Loucy (cell line): ENCODE results near the gene DHDDS.

Experiments
- H2AFZ ChIP-seq: fragments of 200-600 bp; sonication (generic); 2 replicates; pipeline ENCODE4 v1.6.0; 2016; ENCODE audit warnings: antibody characterized with exemption, mild to moderate bottlenecking, low read length, moderate library complexity
- H3F3A ChIP-seq: fragments of 200-600 bp; 2 replicates; pipeline ENCODE4 v1.6.0; 2016; ENCODE audit warnings: antibody characterized with exemption, low read depth, mild to moderate bottlenecking
- H3K27me3 ChIP-seq: fragments of 200-600 bp; sonication (generic); 2 replicates; pipeline ENCODE4 v1.6.1; 2014; ENCODE audit warnings: low read length, mild to moderate bottlenecking; ENCODE audit not compliant: insufficient read depth, poor library complexity, severe bottlenecking
- H3K36me3 ChIP-seq: fragments of 200-600 bp; sonication (generic); 2 replicates; pipeline ENCODE4 v1.6.1; 2016; ENCODE audit warnings: low read length; ENCODE audit not compliant: insufficient read depth
- H3K4me1 ChIP-seq: fragments of 200-600 bp; sonication (generic); 2 replicates; pipeline ENCODE4 v1.5.1; 2014; ENCODE audit warnings: low read length, mild to moderate bottlenecking; ENCODE audit not compliant: insufficient read depth, poor library complexity, severe bottlenecking
- H3K4me2 ChIP-seq: fragments of 200-600 bp; sonication (generic); 2 replicates; pipeline ENCODE4 v1.6.0; 2014; ENCODE audit warnings: antibody characterized with exemption, low read length, low read depth, mild to moderate bottlenecking; ENCODE audit not compliant: poor library complexity, severe bottlenecking
- H3K4me3 ChIP-seq: fragments of 200-600 bp; sonication (generic); 2 replicates; pipeline ENCODE4 v1.5.1; 2014; ENCODE audit warnings: low read length, mild to moderate bottlenecking, mixed read lengths; ENCODE audit not compliant: poor library complexity, severe bottlenecking
- H3K79me2 ChIP-seq: fragments of 200-600 bp; sonication (generic); 2 replicates; pipeline ENCODE4 v1.6.1; 2014; ENCODE audit warnings: low read length; ENCODE audit not compliant: insufficient read depth
- H3K9ac ChIP-seq: fragments of 200-600 bp; sonication (generic); 2 replicates; pipeline ENCODE4 v1.6.0; 2014; ENCODE audit warnings: mild to moderate bottlenecking, low read depth, low read length, moderate library complexity; ENCODE audit not compliant: poor library complexity, severe bottlenecking
- H3K9me2 ChIP-seq: fragments of 200-600 bp; sonication (generic); replicated peaks from 2 replicates; pipeline ENCODE4 v1.6.1; 2016; ENCODE audit warnings: low read depth, low read length, mixed read lengths
- H3K9me3 ChIP-seq: fragments of 200-600 bp; sonication (generic); 2 replicates; pipeline ENCODE4 v1.6.1; 2014; ENCODE audit warnings: mild to moderate bottlenecking, antibody characterized with exemption, low read length, low read depth; ENCODE audit not compliant: insufficient read depth
- H4K20me1 ChIP-seq: fragments of 200-600 bp; sonication (generic); 2 replicates; pipeline ENCODE4 v1.6.0; 2014; ENCODE audit warnings: antibody characterized with exemption, low read length, mild to moderate bottlenecking; ENCODE audit not compliant: insufficient read depth, poor library complexity, severe bottlenecking
- EZH2phosphoT487 ChIP-seq: fragments of 200-600 bp; IDR thresholded peaks from 2 replicates; pipeline ENCODE4 v1.6.1; 2018; ENCODE audit warnings: antibody characterized with exemption, mild to moderate bottlenecking, moderate library complexity, borderline replicate concordance
- TF ChIP-seq, protein P1 (sequence below): fragments of 200-600 bp; sonication (generic); conservative IDR thresholded peaks from 2 replicates; pipeline ENCODE4 v1.5.1; 2014; ENCODE audit warnings: mild to moderate bottlenecking, antibody characterized with exemption, low read length

Gene DHDDS

GRCh38 chr1:26478159-26478558 lies 46.0 kb downstream of the DHDDS start:
- no peak overlapping the region for H2AFZ ChIP-seq
- no peak overlapping the region for H3K4me2 ChIP-seq
- peaks cover 32% of the 10 kb centered on the region for H4K20me1 ChIP-seq
- TF ChIP-seq EZH2phosphoT487: no peak
- TF ChIP-seq, protein P1, sequence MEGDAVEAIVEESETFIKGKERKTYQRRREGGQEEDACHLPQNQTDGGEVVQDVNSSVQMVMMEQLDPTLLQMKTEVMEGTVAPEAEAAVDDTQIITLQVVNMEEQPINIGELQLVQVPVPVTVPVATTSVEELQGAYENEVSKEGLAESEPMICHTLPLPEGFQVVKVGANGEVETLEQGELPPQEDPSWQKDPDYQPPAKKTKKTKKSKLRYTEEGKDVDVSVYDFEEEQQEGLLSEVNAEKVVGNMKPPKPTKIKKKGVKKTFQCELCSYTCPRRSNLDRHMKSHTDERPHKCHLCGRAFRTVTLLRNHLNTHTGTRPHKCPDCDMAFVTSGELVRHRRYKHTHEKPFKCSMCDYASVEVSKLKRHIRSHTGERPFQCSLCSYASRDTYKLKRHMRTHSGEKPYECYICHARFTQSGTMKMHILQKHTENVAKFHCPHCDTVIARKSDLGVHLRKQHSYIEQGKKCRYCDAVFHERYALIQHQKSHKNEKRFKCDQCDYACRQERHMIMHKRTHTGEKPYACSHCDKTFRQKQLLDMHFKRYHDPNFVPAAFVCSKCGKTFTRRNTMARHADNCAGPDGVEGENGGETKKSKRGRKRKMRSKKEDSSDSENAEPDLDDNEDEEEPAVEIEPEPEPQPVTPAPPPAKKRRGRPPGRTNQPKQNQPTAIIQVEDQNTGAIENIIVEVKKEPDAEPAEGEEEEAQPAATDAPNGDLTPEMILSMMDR: no peak
- no peak overlapping the region for H3K4me3 ChIP-seq
- peaks cover 23% of the 10 kb centered on the region for H3F3A ChIP-seq
- H3K9me3 ChIP-seq: no peaks in the 10 kb centered on the region
- no peaks in the 10 kb centered on the region for H3K27me3 ChIP-seq
- peaks cover 33% of the 10 kb centered on the region for H3K79me2 ChIP-seq
- peaks cover 18% of the 10 kb centered on the region for H3K4me1 ChIP-seq
- H3K36me3 ChIP-seq: peaks cover 39% of the 10 kb centered on the region
- H3K9ac ChIP-seq: no peak overlapping the region
- H3K9me2 ChIP-seq: no peaks in the 10 kb centered on the region

DNA sequence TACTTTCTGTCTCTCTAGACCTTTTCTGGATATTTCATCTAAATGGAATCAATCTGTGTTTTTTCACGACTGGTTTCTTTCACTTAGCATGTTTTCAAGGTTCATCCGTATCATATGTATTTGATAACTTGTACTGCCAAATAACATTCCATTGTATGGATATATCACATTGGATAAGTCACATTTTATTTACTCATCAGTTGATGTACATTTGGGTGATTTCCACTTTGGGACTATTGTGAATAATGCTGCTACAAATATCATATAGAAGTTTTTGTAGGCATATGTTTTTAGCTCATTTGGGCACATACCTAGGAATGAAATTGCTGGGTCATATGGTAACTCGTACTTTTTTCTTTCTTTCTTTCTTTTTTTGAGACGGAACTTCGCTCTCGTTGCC lies 46.9 kb downstream of the DHDDS start:
- Histone ChIP-seq H3K4me1 (peaks cover 10% of the 10 kb centered on the region), H4K20me1 (peaks cover 24% of the 10 kb centered on the region), H3K36me3 (peaks cover 31% of the 10 kb centered on the region), H3K9me2 (no peaks in the 10 kb centered on the region), H2AFZ (no peak overlapping the region), H3K27me3 (no peaks in the 10 kb centered on the region), H3K9ac (no peak overlapping the region), H3F3A (peaks cover 23% of the 10 kb centered on the region), H3K79me2 (peaks cover 25% of the 10 kb centered on the region), H3K4me2 (no peak overlapping the region), H3K9me3 (no peaks in the 10 kb centered on the region), H3K4me3 (no peak overlapping the region)
- TF ChIP-seq, protein P1: no peak
- no peak for TF ChIP-seq EZH2phosphoT487

- H3K9me3 ChIP-seq: no peaks in the 10 kb centered on the region
- no peaks in the 10 kb centered on the region for H3K36me3 ChIP-seq
- H3K9me2 ChIP-seq: no peaks in the 10 kb centered on the region
- H3K9ac ChIP-seq: no peak overlapping the region
- no peak for TF ChIP-seq EZH2phosphoT487
- TF ChIP-seq, protein P1: no peak
- no peaks in the 10 kb centered on the region for H3K79me2 ChIP-seq
- no peaks in the 10 kb centered on the region for H3K27me3 ChIP-seq
- no peaks in the 10 kb centered on the region for H4K20me1 ChIP-seq
- no peaks in the 10 kb centered on the region for H3K4me1 ChIP-seq
- no peak overlapping the region for H3K4me3 ChIP-seq
- no peak overlapping the region for H3K4me2 ChIP-seq
- H3F3A ChIP-seq: no peaks in the 10 kb centered on the region
- no peak overlapping the region for H2AFZ ChIP-seq
These were observed 50.8 kb downstream of the DHDDS start for GRCh38 chr1:26482921-26483320.
